GM12892 (cell line): Measurements from ENCODE around the gene TEX101.
"Not testable (repeated sequence)": the region's sequence is repeated elsewhere in the genome, so short reads cannot be mapped to it uniquely, and the experiment has no call there.

Experiments used
- DNase-seq: peaks from one replicate; pipeline ENCODE4 v3.0.0; 2011; ENCODE audit not compliant: insufficient read length
- FAIRE-seq: peaks from 2 replicates; lab custom pipeline; 2011; peaks lifted over from hg19 to GRCh38; lab: Jason Lieb, UNC
- POLR2A ChIP-seq: IDR thresholded peaks from 2 replicates; pipeline ENCODE4 v1.6.1; 2011; ENCODE audit warnings: low read depth, low read length, control low read depth
- POLR2AphosphoS5 ChIP-seq: IDR thresholded peaks from 2 replicates; pipeline ENCODE4 v1.6.1; 2011; ENCODE audit warnings: low read depth, low read length, control low read depth
- TAF1 ChIP-seq: IDR thresholded peaks from 2 replicates; pipeline ENCODE4 v1.6.1; 2011; ENCODE audit warnings: low read depth, mild to moderate bottlenecking, control low read depth, low read length, borderline replicate concordance

Gene TEX101

GRCh38 chr19:43441716-43442115, 27.0 kb downstream of the TEX101 start:
- no peak for TF ChIP-seq TAF1
- no peak for TF ChIP-seq POLR2AphosphoS5
- no peak for TF ChIP-seq POLR2A
- FAIRE-seq (no peak), DNase-seq (no peak)

GRCh38 chr19:43444091-43444490, 29.4 kb downstream of the TEX101 start:
- not testable (repeated sequence) for FAIRE-seq, DNase-seq

- no peak for FAIRE-seq
- TF ChIP-seq POLR2AphosphoS5 (no peak), TAF1 (no peak), POLR2A (no peak)
- DNase-seq: no peak
Observed at GRCh38 chr19:43444531-43445287, 30.0 kb downstream of the TEX101 start.

GRCh38 chr19:43445426-43445825, 30.7 kb downstream of the TEX101 start:
- no peak for FAIRE-seq
- TF ChIP-seq TAF1: no peak
- TF ChIP-seq POLR2A: no peak
- TF ChIP-seq POLR2AphosphoS5: no peak

GRCh38 chr19:43446746-43447489, 32.2 kb downstream of the TEX101 start:
- no peak for TF ChIP-seq POLR2AphosphoS5
- FAIRE-seq (peak; percentile 90), DNase-seq (peak; percentile 52)

More at GRCh38 chr19:43445426-43445825, 30.7 kb downstream of the TEX101 start:
- no peak for DNase-seq

- TF ChIP-seq POLR2AphosphoS5 (no peak), TAF1 (no peak), POLR2A (no peak)
- no peak for FAIRE-seq
Observed at GRCh38 chr19:43447655-43448054, 33.0 kb downstream of the TEX101 start.

GRCh38 chr19:43450545-43450997, 35.9 kb downstream of the TEX101 start:
- DNase-seq: no peak
- no peak for TF ChIP-seq POLR2AphosphoS5
- no peak for TF ChIP-seq TAF1
- TF ChIP-seq POLR2A: no peak
- FAIRE-seq: no peak

More at GRCh38 chr19:43447655-43448054, 33.0 kb downstream of the TEX101 start:
- no peak for DNase-seq

GRCh38 chr19:43452582-43452981, 37.9 kb downstream of the TEX101 start:
- TF ChIP-seq POLR2AphosphoS5: no peak
- TF ChIP-seq POLR2A: no peak
- no peak for TF ChIP-seq TAF1
- FAIRE-seq (no peak), DNase-seq (no peak)

- no peak for FAIRE-seq
Observed at GRCh38 chr19:43454031-43454430, 39.3 kb downstream of the TEX101 start.

GRCh38 chr19:43455321-43456113, 40.8 kb downstream of the TEX101 start:
- no peak for FAIRE-seq
- TF ChIP-seq TAF1 (no peak), POLR2A (no peak), POLR2AphosphoS5 (no peak)
- no peak for DNase-seq

More at GRCh38 chr19:43454031-43454430, 39.3 kb downstream of the TEX101 start:
- no peak for DNase-seq
- no peak for TF ChIP-seq TAF1
- no peak for TF ChIP-seq POLR2AphosphoS5
- no peak for TF ChIP-seq POLR2A

- no peak for FAIRE-seq
- TF ChIP-seq POLR2A (no peak), POLR2AphosphoS5 (no peak), TAF1 (no peak)
Observed at GRCh38 chr19:43457809-43458208, 43.1 kb downstream of the TEX101 start.

More at GRCh38 chr19:43457809-43458208, 43.1 kb downstream of the TEX101 start:
- DNase-seq: no peak
